Measurements from ENCODE around the gene SPTBN5. TPM values are rescaled to one million over a fixed set of nuclear protein-coding genes. Genes with fewer than 3 reads are reported as not detected.
A peak's percentile ranks its signal among the peaks of the same experiment; 100 is the strongest.

Gene SPTBN5
- total and polyA plus RNA-seq, 4 donors: 1.6 to 3.5 (median 1.9) TPM

DNA sequence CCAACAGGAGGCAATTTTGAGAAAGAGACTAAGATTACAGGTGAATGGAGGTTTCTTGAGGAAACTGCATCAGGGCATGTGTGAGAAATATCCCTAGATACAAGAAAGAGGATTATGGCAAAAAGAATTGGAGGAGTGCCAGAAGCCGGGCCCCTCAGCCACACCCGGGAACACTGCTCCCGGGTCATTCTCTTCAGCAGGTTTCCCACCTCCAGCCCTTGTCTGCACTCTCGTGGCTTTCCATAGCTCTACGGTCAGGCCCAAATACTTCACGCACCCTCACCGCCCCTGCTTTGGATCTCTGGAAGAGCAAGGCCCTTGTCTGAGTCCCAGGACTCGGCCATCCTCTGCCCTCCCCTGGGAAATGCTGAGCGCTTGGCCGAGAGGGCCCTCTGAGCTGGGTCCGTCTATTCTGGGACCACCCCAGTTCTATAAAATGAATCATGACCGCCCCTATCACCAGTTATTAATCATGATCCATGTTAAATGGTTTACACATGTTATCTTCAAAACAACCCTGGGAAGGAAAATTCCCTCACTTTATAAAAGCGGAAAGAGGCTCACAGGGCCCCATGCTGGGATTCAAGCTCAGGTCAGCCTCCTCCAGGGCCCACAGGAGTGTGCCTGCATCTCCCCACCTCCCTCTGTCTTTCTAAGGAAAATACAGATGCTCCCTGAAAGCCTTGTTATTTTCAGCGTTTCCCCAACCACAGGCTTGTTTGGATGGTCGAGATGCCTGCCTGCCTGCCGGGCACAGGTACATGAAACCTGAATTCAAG lies 38.8 kb upstream of the SPTBN5 start:
- no peak for TF ChIP-seq CTCF (IDR thresholded peaks at IDR 0.05; ENCODE audit: control extremely low read depth, extremely low read depth)
- WGBS, 2 donors: 83 to 94% methylated on average over 16 of the region's 16 CpGs
- Histone ChIP-seq H3K27ac (ENCODE audit: low read depth in 1 of 2, low read length in 1 of 2) (peak overlapping the region; percentile 63 to 76), H3K4me3 (peak overlapping the region; percentile 6), H3K9me3 (ENCODE audit: control insufficient read depth in 4 of 4, insufficient read depth in 3 of 4, low read length in 3 of 4) (no peaks in the 10 kb centered on the region), H3K27me3 (ENCODE audit: control insufficient read depth in 3 of 3, insufficient read depth in 3 of 3, low read length in 2 of 3) (no peaks in the 10 kb centered on the region), H3K9ac (ENCODE audit: insufficient read depth in 1 of 2, low read length in 2 of 2) (no peak overlapping the region), H3K36me3 (ENCODE audit: control insufficient read depth in 4 of 4, insufficient read depth in 4 of 4, low read length in 4 of 4) (peaks cover 0 to 4% (median 0%) of the 10 kb centered on the region in 4 donors), H3K4me1 (ENCODE audit: control insufficient read depth in 5 of 5, insufficient read depth in 5 of 5, low read length in 5 of 5) (peaks cover 0 to 45% (median 16%) of the 10 kb centered on the region in 5 donors)
- ATAC-seq (ENCODE audit: insufficient read depth, low FRiP score): no peak
- DNase-seq: no peak

DNA sequence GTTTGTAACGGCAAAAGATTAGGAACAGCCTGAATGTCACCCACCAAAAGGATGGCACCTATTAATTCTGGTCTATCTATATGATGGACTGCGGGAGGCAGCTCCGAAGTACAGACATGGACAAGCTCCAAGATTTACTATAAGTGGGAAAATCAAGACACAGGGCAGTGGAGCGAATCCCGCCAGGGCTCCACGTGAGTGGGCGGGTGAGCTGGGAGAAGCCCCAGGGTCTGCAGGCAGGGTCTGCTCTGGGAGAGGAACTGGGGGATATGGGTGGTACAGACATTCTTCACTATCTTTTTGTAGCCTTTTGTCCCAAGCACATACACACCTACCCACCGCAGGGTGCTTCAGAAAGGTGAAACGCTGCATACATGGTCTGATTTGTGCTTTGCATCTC lies 38.2 kb upstream of the SPTBN5 start:
- Histone ChIP-seq H3K36me3 (ENCODE audit: control insufficient read depth in 4 of 4, insufficient read depth in 4 of 4, low read length in 4 of 4) (peaks cover 0 to 4% (median 0%) of the 10 kb centered on the region in 4 donors), H3K27ac (ENCODE audit: low read depth in 1 of 2, low read length in 1 of 2) (no peak overlapping the region), H3K9ac (ENCODE audit: insufficient read depth in 1 of 2, low read length in 2 of 2) (no peak overlapping the region), H3K4me1 (ENCODE audit: control insufficient read depth in 5 of 5, insufficient read depth in 5 of 5, low read length in 5 of 5) (peaks cover 0 to 45% (median 14%) of the 10 kb centered on the region in 5 donors), H3K4me3 (peak overlapping the region; percentile 6), H3K27me3 (ENCODE audit: control insufficient read depth in 3 of 3, insufficient read depth in 3 of 3, low read length in 2 of 3) (no peaks in the 10 kb centered on the region), H3K9me3 (ENCODE audit: control insufficient read depth in 4 of 4, insufficient read depth in 3 of 4, low read length in 3 of 4) (no peaks in the 10 kb centered on the region)
- DNase-seq: no peak
- no peak for ATAC-seq (ENCODE audit: insufficient read depth, low FRiP score)
- TF ChIP-seq CTCF (IDR thresholded peaks at IDR 0.05; ENCODE audit: control extremely low read depth, extremely low read depth): no peak
- WGBS, 2 donors: 96 to 98% methylated on average over 9 of the region's 9 CpGs

GRCh38 chr15:41930867-41931222 lies 37.0 kb upstream of the SPTBN5 start:
- no peak overlapping the region for H3K4me3 ChIP-seq
- H3K36me3 ChIP-seq (ENCODE audit: control insufficient read depth in 4 of 4, insufficient read depth in 4 of 4, low read length in 4 of 4): peaks cover 0 to 4% (median 0%) of the 10 kb centered on the region in 4 donors
- H3K27me3 ChIP-seq (ENCODE audit: control insufficient read depth in 3 of 3, insufficient read depth in 3 of 3, low read length in 2 of 3): no peaks in the 10 kb centered on the region
- no peak for DNase-seq
- H3K9me3 ChIP-seq (ENCODE audit: control insufficient read depth in 4 of 4, insufficient read depth in 3 of 4, low read length in 3 of 4): no peaks in the 10 kb centered on the region
- 93 to 100% methylated on average over 2 of the region's 2 CpGs for whole genome bisulfite sequencing, 2 donors
- no peak for TF ChIP-seq CTCF (IDR thresholded peaks at IDR 0.05; ENCODE audit: control extremely low read depth, extremely low read depth)
- H3K27ac ChIP-seq (ENCODE audit: low read depth in 1 of 2, low read length in 1 of 2): peak overlapping the region in 1 of 2 donors; percentile 70
- H3K9ac ChIP-seq (ENCODE audit: insufficient read depth in 1 of 2, low read length in 2 of 2): no peak overlapping the region
- ATAC-seq (ENCODE audit: insufficient read depth, low FRiP score): no peak
- H3K4me1 ChIP-seq (ENCODE audit: control insufficient read depth in 5 of 5, insufficient read depth in 5 of 5, low read length in 5 of 5): peaks cover 0 to 45% (median 21%) of the 10 kb centered on the region in 5 donors

Measured in lung (tissue), 12 donors.